Stomach (tissue), 9 donors: ENCODE measurements around the gene SCAMP1. TPM values are rescaled to one million over a fixed set of nuclear protein-coding genes. Genes with fewer than 3 reads are reported as not detected.

Experiments used
- DNase-seq, 2 donors: peaks; one replicate each; pipeline versions ENCODE4 v3.0.0 to v3.0.0-alpha.2; 2013 to 2019
- H3K27ac ChIP-seq, 5 donors: fragments of 200-600 bp in 4 of 5; sonication (generic) in 4 of 5; one replicate each; pipeline ENCODE4 v1.5.1; 2013 to 2019; ENCODE audit warnings: mild to moderate bottlenecking in 1 of 5, moderate library complexity in 1 of 5
- H3K27me3 ChIP-seq, 3 donors: fragments of 200-600 bp; sonication (generic); one replicate each; pipeline ENCODE4 v1.5.1; 2017 to 2019; ENCODE audit warnings: mixed run types in 1 of 3
- H3K36me3 ChIP-seq, 4 donors: fragments of 200-600 bp; sonication (generic); 1 replicate in 3 of 4; 2 replicates in 1 of 4; pipeline ENCODE4 v1.5.1; 2016 to 2019
- H3K4me1 ChIP-seq, 4 donors: fragments of 200-600 bp; sonication (generic); one replicate each; pipeline ENCODE4 v1.5.1; 2016 to 2019
- H3K4me3 ChIP-seq, 4 donors: fragments of 200-600 bp; sonication (generic) in 3 of 4; one replicate each; pipeline ENCODE4 v1.5.1; 2016 to 2019; ENCODE audit warnings: mild to moderate bottlenecking in 1 of 4
- H3K9me3 ChIP-seq, 4 donors: fragments of 200-600 bp; sonication (generic); one replicate each; pipeline ENCODE4 v1.5.1; 2016 to 2019
- CTCF ChIP-seq, 7 experiments: fragments of 450-650 bp in 4 of 7; fragments of 200-600 bp in 3 of 7; sonication (generic) in 3 of 7; IDR thresholded peaks; one replicate each; pipeline ENCODE4 v1.5.1; 2016 to 2019; ENCODE audit warnings: antibody characterized with exemption in 7 of 7, control low read depth in 2 of 7, mild to moderate bottlenecking in 1 of 7
- EP300 ChIP-seq: sonication (generic); formaldehyde crosslinking; IDR thresholded peaks from one replicate; pipeline ENCODE4 v1.6.1; 2017; ENCODE audit warnings: antibody characterized with exemption
- POLR2A ChIP-seq, 4 donors: fragments of 450-650 bp; IDR thresholded peaks; one replicate each; pipeline ENCODE4 v1.6.1; 2016; ENCODE audit warnings: antibody characterized with exemption in 4 of 4, control low read depth in 2 of 4, mild to moderate bottlenecking in 1 of 4, moderate library complexity in 1 of 4
- POLR2AphosphoS5 ChIP-seq, 3 donors: sonication (generic); formaldehyde crosslinking; IDR thresholded peaks; one replicate each; pipeline ENCODE4 v1.6.1; 2016; ENCODE audit warnings: antibody characterized with exemption in 3 of 3
- WGBS, 5 donors: extraction: QIAGEN DNeasy Blood & Tissue Kit in 3 of 5; methylation state at CpG; one replicate each; pipeline versions ENCODE4 v1.1.5 to v1.1.7; 2013 to 2018; 5-methylcytosine and 5-hydroxymethylcytosine counted together
- intact Hi-C: fragments of 100-400 bp; cut with DNase I; formaldehyde crosslinking; loops from one replicate; pipeline ENCODE4 v1.15.1; 2023; ENCODE audit warnings: low total_unique reads
- polyA plus RNA-seq, 3 donors: library from polyadenylated mRNA; stranded (reverse); fragments of 200-250 nt; gene quantifications; one replicate each; pipeline ENCODE4 v1.2.3, GENCODE V29; 2013
- total RNA-seq, 5 donors: library from RNA; depleted of rRNA; stranded (reverse); fragments of >200 nt; gene quantifications; one replicate each; pipeline versions ENCODE4 v1.1.0 to v1.2.3, GENCODE V29; 2014 to 2016
- donor health status: healthy with polysubstance abuse.
- donor health status: Bipolar disorder and iron deficiency.
- donor health status: healthy.

The SCAMP1 gene
- total and polyA plus RNA-seq, 8 donors: 7.2 to 77.3 (median 14.7) TPM

DNA sequence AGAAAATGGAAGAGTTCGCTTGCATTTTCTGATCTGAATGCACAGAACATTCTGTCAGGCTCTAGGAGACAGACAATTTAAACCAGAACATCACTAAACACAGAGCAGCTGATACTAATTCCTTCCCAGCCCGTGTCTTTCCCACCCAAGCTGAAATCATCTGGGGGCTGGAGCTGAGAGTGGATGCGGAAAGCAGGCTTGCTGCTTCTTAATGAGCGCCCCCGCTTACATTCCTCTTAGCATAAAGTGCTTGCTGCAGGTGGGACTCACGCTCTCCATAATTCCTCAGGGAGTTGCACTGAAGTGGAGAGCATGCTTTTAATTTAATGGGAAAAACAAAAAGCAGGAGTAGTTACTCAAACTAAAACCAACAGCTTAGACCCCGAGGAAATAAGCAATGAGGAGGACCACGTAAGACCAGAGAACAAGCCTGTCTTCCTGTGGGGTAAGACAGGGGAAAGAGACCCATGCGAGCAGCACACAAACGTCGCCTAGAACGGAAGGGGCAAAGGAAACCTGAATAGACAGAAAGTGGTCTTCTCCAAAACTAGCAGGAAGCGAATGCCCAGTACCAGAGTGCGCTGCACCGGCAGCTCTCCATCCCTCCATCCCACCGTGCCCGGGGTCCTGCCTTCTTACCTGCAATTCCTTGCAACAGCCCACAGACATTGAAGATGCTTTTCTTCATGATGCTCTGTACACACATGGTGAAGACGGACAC is 148.9 kb downstream of the SCAMP1 start:
- intact Hi-C loops: no loop called here
- H3K36me3 ChIP-seq: no peaks in the 10 kb centered on the region
- peak overlapping the region; percentile 40 to 53 (median 52) for H3K4me3 ChIP-seq
- H3K27me3 ChIP-seq: no peaks in the 10 kb centered on the region
- no peaks in the 10 kb centered on the region for H3K9me3 ChIP-seq
- peak overlapping the region in 4 of 5 donors; percentile 56 to 78 (median 72) for H3K27ac ChIP-seq
- TF ChIP-seq POLR2AphosphoS5 (IDR thresholded peaks at IDR 0.05): no peak
- no peak for TF ChIP-seq POLR2A (IDR thresholded peaks at IDR 0.05)
- no peak for TF ChIP-seq EP300
- no peak for TF ChIP-seq CTCF (IDR thresholded peaks at IDR 0.05)
- H3K4me1 ChIP-seq: peaks cover 15 to 76% (median 49%) of the 10 kb centered on the region in 4 donors
- peak in 1 of 2 donors; percentile 56 for DNase-seq
- WGBS, 5 donors: 63 to 82% (median 75%) methylated on average over 18 of the region's 18 CpGs

DNA sequence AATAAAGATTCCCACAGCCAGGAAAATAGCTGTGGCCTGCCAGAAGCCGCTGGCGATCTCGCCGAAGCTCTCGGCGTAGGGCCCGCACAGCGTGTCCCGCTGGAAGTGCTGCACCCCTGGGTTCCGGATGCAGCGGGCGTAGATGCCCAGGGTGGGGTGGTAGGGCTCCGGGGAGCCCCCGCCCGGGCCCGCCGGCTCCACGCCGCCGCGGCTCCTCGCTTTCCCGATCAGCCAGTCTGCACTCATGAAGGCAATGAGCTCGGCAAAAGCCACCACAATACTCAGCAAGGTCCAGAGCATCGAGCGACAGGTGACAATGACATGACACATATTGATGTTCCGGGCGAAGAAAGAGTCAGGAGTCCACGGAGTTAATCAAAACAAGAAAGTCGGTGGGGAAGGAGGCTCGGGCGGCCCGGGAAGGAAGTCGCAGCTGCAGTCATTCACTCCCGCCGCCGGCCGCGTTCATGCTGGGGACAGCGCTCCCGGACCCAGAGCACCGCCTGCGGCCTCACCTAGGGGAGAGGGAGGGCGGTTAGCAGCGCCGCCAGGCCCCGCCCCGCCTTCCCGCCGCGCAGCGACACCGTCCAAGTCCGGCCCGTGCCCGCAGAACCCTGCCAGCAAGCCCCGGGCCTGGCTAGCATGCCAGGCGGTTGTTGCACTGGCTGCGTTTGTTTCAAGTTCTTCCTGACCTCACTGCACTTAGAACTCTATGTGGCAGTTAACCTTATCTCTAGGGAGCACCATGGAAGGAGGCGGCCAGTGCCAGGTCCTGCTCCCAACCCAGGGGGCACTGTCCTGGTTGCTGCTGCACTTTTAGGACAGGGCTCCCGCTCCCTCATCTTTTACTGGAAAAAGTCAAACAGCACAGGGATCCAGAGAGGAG is 149.7 kb downstream of the SCAMP1 start:
- H3K4me1 ChIP-seq: peaks cover 8 to 68% (median 41%) of the 10 kb centered on the region in 4 donors
- peak; percentile 85 to 86 for DNase-seq
- H3K27me3 ChIP-seq: no peaks in the 10 kb centered on the region
- 5 to 14% (median 8%) methylated on average over 38 to 61 of the region's 61 CpGs for WGBS, 5 donors
- peak overlapping the region; percentile 50 to 78 (median 71) for H3K27ac ChIP-seq
- intact Hi-C loops: no loop called here
- no peaks in the 10 kb centered on the region for H3K9me3 ChIP-seq
- peak in 2 of 3 donors; percentile 21 to 68 for TF ChIP-seq POLR2AphosphoS5 (IDR thresholded peaks at IDR 0.05)
- no peak for TF ChIP-seq EP300
- H3K36me3 ChIP-seq: no peaks in the 10 kb centered on the region
- peak overlapping the region; percentile 40 to 53 (median 52) for H3K4me3 ChIP-seq

DNA sequence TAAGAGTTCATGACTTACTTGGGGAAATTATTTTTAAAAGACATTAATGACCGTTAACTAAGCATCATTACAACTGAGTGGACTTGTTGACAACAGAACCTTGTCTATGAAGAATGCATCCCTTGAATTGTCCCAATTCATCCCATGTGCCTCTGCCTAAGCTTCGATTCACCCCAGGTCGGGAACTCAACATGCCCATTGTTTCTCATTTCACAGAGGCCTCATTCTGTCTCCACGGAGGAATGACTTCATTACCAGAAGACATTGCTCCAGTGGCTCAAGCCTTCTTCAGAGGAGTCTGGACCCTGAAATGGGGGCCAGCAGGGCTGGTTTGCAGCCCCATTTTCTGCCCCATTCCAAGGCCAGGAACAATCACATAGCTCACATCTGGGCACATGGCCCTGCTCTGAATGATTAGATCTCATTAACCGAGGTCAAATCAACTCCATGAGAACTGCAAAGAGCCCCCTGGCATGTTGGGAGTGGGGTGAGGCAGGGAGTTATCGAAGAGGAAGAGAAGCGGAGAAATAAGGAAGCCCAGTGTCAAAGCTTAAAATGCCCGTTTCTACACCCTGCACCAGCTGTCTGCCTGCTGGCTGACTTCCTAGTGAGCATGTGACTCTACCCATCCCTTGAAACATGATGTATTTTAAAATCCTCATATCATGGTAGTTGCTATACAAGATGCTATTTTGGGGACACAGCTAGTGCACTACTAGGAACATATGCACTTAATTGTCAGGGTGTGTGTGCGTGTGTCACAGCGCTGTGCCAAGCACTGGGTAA is 150.9 kb downstream of the SCAMP1 start:
- 80 to 89% (median 86%) methylated on average over 10 of the region's 10 CpGs for WGBS, 5 donors
- Histone ChIP-seq H3K4me3 (no peak overlapping the region), H3K36me3 (no peaks in the 10 kb centered on the region), H3K9me3 (no peaks in the 10 kb centered on the region), H3K27ac (peak overlapping the region in 4 of 5 donors; percentile 18 to 78 (median 72)), H3K27me3 (no peaks in the 10 kb centered on the region), H3K4me1 (peaks cover 3 to 56% (median 33%) of the 10 kb centered on the region in 4 donors)
- peak in 1 of 2 donors; percentile 57 for DNase-seq
- TF ChIP-seq POLR2AphosphoS5 (IDR thresholded peaks at IDR 0.05) (no peak), POLR2A (IDR thresholded peaks at IDR 0.05) (no peak), CTCF (IDR thresholded peaks at IDR 0.05) (no peak), EP300 (no peak)
- intact Hi-C loops: no loop called here

DNA sequence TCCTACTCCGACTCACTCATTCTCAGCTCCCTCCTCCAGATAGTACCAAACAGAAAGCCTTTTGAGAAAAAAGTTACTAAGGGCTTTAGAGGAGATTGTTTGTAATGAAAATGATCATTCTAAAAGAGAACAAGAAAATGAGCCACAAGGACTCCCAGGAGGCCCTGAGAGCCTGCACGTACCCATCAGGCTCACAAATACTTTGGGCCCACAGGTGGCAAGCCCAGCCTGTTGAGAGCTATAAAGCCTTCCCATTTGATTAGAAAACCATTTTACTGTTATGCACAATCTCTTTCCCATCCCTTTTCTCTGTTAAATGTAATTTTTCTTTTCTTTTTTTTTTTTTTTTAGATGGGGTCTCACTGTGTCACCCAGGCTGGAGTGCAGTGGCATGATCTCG is 152.0 kb downstream of the SCAMP1 start:
- intact Hi-C loops: no loop called here
- no peak overlapping the region for H3K27ac ChIP-seq
- peaks cover 3 to 45% (median 28%) of the 10 kb centered on the region in 4 donors for H3K4me1 ChIP-seq
- DNase-seq: no peak
- no peak for TF ChIP-seq EP300
- no peak for TF ChIP-seq POLR2AphosphoS5 (IDR thresholded peaks at IDR 0.05)
- TF ChIP-seq POLR2A (IDR thresholded peaks at IDR 0.05): no peak
- no peak for TF ChIP-seq CTCF (IDR thresholded peaks at IDR 0.05)
- H3K27me3 ChIP-seq: no peaks in the 10 kb centered on the region
- 93 to 99% (median 96%) methylated on average over 3 of the region's 3 CpGs for WGBS, 5 donors
- H3K36me3 ChIP-seq: no peaks in the 10 kb centered on the region
- H3K4me3 ChIP-seq: no peak overlapping the region
- H3K9me3 ChIP-seq: no peaks in the 10 kb centered on the region
